ENCODE results near the gene TERF2IP.

Gene TERF2IP

GRCh38 chr16:75620326-75621169, 27.0 kb upstream of the TERF2IP start:
- Histone ChIP-seq H3K79me2 (ENCODE audit: control insufficient read depth, low read length) (peaks cover 23% of the 10 kb centered on the region), H3K4me3 (ENCODE audit: low read length) (no peak overlapping the region), H3K4me2 (ENCODE audit: low read length) (peak overlapping the region; percentile 93), H3K9me2 (replicated peaks; ENCODE audit: control insufficient read depth, low read length) (no peaks in the 10 kb centered on the region), H3K27ac (ENCODE audit: low read depth, low read length) (no peak overlapping the region), H3K27me3 (ENCODE audit: control insufficient read depth, low read length) (no peaks in the 10 kb centered on the region), H4K20me1 (ENCODE audit: control insufficient read depth, insufficient read depth, low read depth, low read length) (no peaks in the 10 kb centered on the region), H3K36me3 (ENCODE audit: control insufficient read depth, low read length) (peaks cover 58% of the 10 kb centered on the region), H3K4me1 (ENCODE audit: control insufficient read depth, low read length) (peaks cover 23% of the 10 kb centered on the region), H3K9me3 (ENCODE audit: control insufficient read depth, insufficient read depth, low read length) (no peaks in the 10 kb centered on the region), H3F3A (ENCODE audit: control insufficient read depth, insufficient read depth) (peaks cover 15% of the 10 kb centered on the region)
- no peak for TF ChIP-seq EZH2phosphoT487 (IDR thresholded peaks at IDR 0.05; ENCODE audit: borderline replicate concordance, low read length)
- TF ChIP-seq CTCF (IDR thresholded peaks at IDR 0.05; ENCODE audit: low read depth, low read length, poor library complexity, severe bottlenecking), result no peak

GRCh38 chr16:75621170-75621477, 26.4 kb upstream of the TERF2IP start:
- H3K79me2 ChIP-seq (ENCODE audit: control insufficient read depth, low read length), result peaks cover 23% of the 10 kb centered on the region
- peaks cover 58% of the 10 kb centered on the region for H3K36me3 ChIP-seq (ENCODE audit: control insufficient read depth, low read length)
- TF ChIP-seq CTCF (IDR thresholded peaks at IDR 0.05; ENCODE audit: low read depth, low read length, poor library complexity, severe bottlenecking) (peak; percentile 71), EZH2phosphoT487 (IDR thresholded peaks at IDR 0.05; ENCODE audit: borderline replicate concordance, low read length) (no peak)
- no peaks in the 10 kb centered on the region for H3K9me2 ChIP-seq (replicated peaks; ENCODE audit: control insufficient read depth, low read length)
- H3F3A ChIP-seq (ENCODE audit: control insufficient read depth, insufficient read depth), result peaks cover 21% of the 10 kb centered on the region
- no peaks in the 10 kb centered on the region for H4K20me1 ChIP-seq (ENCODE audit: control insufficient read depth, insufficient read depth, low read depth, low read length)
- no peaks in the 10 kb centered on the region for H3K27me3 ChIP-seq (ENCODE audit: control insufficient read depth, low read length)
- no peaks in the 10 kb centered on the region for H3K9me3 ChIP-seq (ENCODE audit: control insufficient read depth, insufficient read depth, low read length)
- peak overlapping the region; percentile 96 for H3K4me3 ChIP-seq (ENCODE audit: low read length)
- peaks cover 23% of the 10 kb centered on the region for H3K4me1 ChIP-seq (ENCODE audit: control insufficient read depth, low read length)
- no peak overlapping the region for H3K27ac ChIP-seq (ENCODE audit: low read depth, low read length)
- peak overlapping the region; percentile 93 for H3K4me2 ChIP-seq (ENCODE audit: low read length)

GRCh38 chr16:75622761-75623605, 24.6 kb upstream of the TERF2IP start, which contains the start of gene ADAT1:
TSS of gene ADAT1 (minus strand) at chr16:75623281. CDS start at chr16:75620799, 2,482 bp downstream.
- peaks cover 19% of the 10 kb centered on the region for H3K4me1 ChIP-seq (ENCODE audit: control insufficient read depth, low read length)
- H3K27me3 ChIP-seq (ENCODE audit: control insufficient read depth, low read length), result no peaks in the 10 kb centered on the region
- peak within 1 kb of the TSS; percentile 62 for H3K27ac ChIP-seq (ENCODE audit: low read depth, low read length)
- peak within 1 kb of the TSS; percentile 96 for H3K4me3 ChIP-seq (ENCODE audit: low read length)
- H3K9me3 ChIP-seq (ENCODE audit: control insufficient read depth, insufficient read depth, low read length), result no peaks in the 10 kb centered on the region
- peaks cover 23% of the 10 kb centered on the region for H3K79me2 ChIP-seq (ENCODE audit: control insufficient read depth, low read length)
- peaks cover 28% of the 10 kb centered on the region for H3F3A ChIP-seq (ENCODE audit: control insufficient read depth, insufficient read depth)
- H4K20me1 ChIP-seq (ENCODE audit: control insufficient read depth, insufficient read depth, low read depth, low read length), result no peaks in the 10 kb centered on the region
- H3K36me3 ChIP-seq (ENCODE audit: control insufficient read depth, low read length), result peaks cover 64% of the 10 kb centered on the region
- H3K9me2 ChIP-seq (replicated peaks; ENCODE audit: control insufficient read depth, low read length), result no peaks in the 10 kb centered on the region
- TF ChIP-seq CTCF (IDR thresholded peaks at IDR 0.05; ENCODE audit: low read depth, low read length, poor library complexity, severe bottlenecking) (no peak), EZH2phosphoT487 (IDR thresholded peaks at IDR 0.05; ENCODE audit: borderline replicate concordance, low read length) (no peak)
- peak within 1 kb of the TSS; percentile 93 for H3K4me2 ChIP-seq (ENCODE audit: low read length)

Data from DOHH2 (cell line).